Measurements from ENCODE around the gene MYBBP1A. TPM values are rescaled to one million over a fixed set of nuclear protein-coding genes. Genes with fewer than 3 reads are reported as not detected.

The MYBBP1A gene
- total RNA-seq, 2 donors from 2014 or later: 21.4 to 58.7 TPM

GRCh38 chr17:4577386-4577993 lies 22.3 kb upstream of the MYBBP1A start:
- H3K9me3 ChIP-seq: no peaks in the 10 kb centered on the region
- intact Hi-C loops (cut with DNase I): no loop called here
- TF ChIP-seq CTCF (IDR thresholded peaks at IDR 0.05): no peak
- H3K4me1 ChIP-seq: no peaks in the 10 kb centered on the region
- DNase-seq: no peak
- H3K27ac ChIP-seq: no peak overlapping the region
- no peak overlapping the region for H3K9ac ChIP-seq (ENCODE audit: low read depth in 2 of 2, low read length in 2 of 2)
- peaks cover 8% of the 10 kb centered on the region for H3K27me3 ChIP-seq
- H3K36me3 ChIP-seq: no peaks in the 10 kb centered on the region
- H3K4me3 ChIP-seq: no peak overlapping the region

DNA sequence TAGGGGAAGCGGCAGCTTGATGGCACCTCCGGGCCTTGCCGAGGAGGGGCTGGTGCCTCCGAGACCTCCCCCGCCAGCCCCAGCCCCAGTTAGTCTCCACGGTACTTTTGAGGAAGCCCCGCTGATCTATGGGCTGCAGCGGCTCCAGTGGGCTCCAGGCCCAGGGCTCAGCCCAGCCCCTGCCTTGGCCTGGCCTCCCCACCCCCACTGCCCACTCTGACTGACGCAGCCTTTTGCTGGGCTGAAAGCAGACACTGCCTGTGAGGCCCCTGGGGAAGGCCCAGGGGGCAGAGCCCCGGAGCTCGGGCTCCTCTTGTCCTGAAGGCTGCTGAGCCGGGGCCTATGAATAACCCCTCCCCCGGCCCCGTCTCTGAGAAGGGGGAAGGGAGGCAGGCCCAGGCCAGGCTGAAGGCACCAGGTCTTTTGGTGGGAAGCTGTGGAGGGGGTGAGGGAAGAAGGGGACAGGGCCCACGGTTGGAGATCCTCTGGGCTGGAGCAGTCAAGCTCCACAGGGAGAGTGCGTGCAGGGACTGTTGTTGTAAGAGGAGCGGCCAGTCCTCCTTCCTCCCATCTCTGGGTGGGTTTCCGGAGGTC lies 21.6 kb upstream of the MYBBP1A start:
- Histone ChIP-seq H3K27ac (no peak overlapping the region), H3K27me3 (peaks cover 1% of the 10 kb centered on the region), H3K36me3 (no peaks in the 10 kb centered on the region), H3K9me3 (no peaks in the 10 kb centered on the region), H3K4me1 (no peaks in the 10 kb centered on the region), H3K9ac (ENCODE audit: low read depth in 2 of 2, low read length in 2 of 2) (no peak overlapping the region), H3K4me3 (no peak overlapping the region)
- no peak for DNase-seq
- no peak for TF ChIP-seq CTCF (IDR thresholded peaks at IDR 0.05)
- intact Hi-C loops (cut with DNase I): no loop called here

- no peaks in the 10 kb centered on the region for H3K4me1 ChIP-seq
- no peak for TF ChIP-seq CTCF (IDR thresholded peaks at IDR 0.05)
- intact Hi-C loops (cut with DNase I): no loop called here
- no peaks in the 10 kb centered on the region for H3K36me3 ChIP-seq
- no peaks in the 10 kb centered on the region for H3K9me3 ChIP-seq
- no peak overlapping the region for H3K4me3 ChIP-seq
- no peak overlapping the region for H3K27ac ChIP-seq
- DNase-seq: no peak
- no peaks in the 10 kb centered on the region for H3K27me3 ChIP-seq
- no peak overlapping the region for H3K9ac ChIP-seq (ENCODE audit: low read depth in 2 of 2, low read length in 2 of 2)
Observed at GRCh38 chr17:4576161-4576558, 21.0 kb upstream of the MYBBP1A start.

- Histone ChIP-seq H3K27me3 (no peaks in the 10 kb centered on the region), H3K27ac (no peak overlapping the region), H3K9me3 (no peaks in the 10 kb centered on the region), H3K4me3 (no peak overlapping the region), H3K36me3 (no peaks in the 10 kb centered on the region), H3K4me1 (no peaks in the 10 kb centered on the region), H3K9ac (ENCODE audit: low read depth in 2 of 2, low read length in 2 of 2) (no peak overlapping the region)
- TF ChIP-seq CTCF (IDR thresholded peaks at IDR 0.05): no peak
- intact Hi-C loops (cut with DNase I): no loop called here
- DNase-seq: no peak
Observed at GRCh38 chr17:4574448-4575045, 19.4 kb upstream of the MYBBP1A start.

GRCh38 chr17:4573669-4574068 lies 18.5 kb upstream of the MYBBP1A start:
- Histone ChIP-seq H3K36me3 (no peaks in the 10 kb centered on the region), H3K27ac (no peak overlapping the region), H3K4me3 (no peak overlapping the region), H3K9ac (ENCODE audit: low read depth in 2 of 2, low read length in 2 of 2) (no peak overlapping the region), H3K27me3 (no peaks in the 10 kb centered on the region), H3K9me3 (no peaks in the 10 kb centered on the region), H3K4me1 (no peaks in the 10 kb centered on the region)
- DNase-seq: no peak
- intact Hi-C loops (cut with DNase I): no loop called here
- no peak for TF ChIP-seq CTCF (IDR thresholded peaks at IDR 0.05)

All from colonic mucosa (tissue), 4 donors.